OCI-LY7 (cell line): ENCODE data around the gene KLLN. TPM values are rescaled to one million over a fixed set of nuclear protein-coding genes. Genes with fewer than 3 reads are reported as not detected.
"Not testable (repeated sequence)": the region's sequence is repeated elsewhere in the genome, so short reads cannot be mapped to it uniquely, and the experiment has no call there.

Experiments
- BruUV-seq: library from RNA; stranded (reverse); fragments of 400-500 nt; replicated peaks from 2 replicates; lab custom pipeline; 2021; lab: Mats Ljungman, UMichigan
- CTCF ChIA-PET: fragments of 300-600 bp; sonication (Branson Sonifier 250); formaldehyde crosslinking; loops from one replicate; lab custom pipeline; 2022; ENCODE audit warnings: antibody characterized with exemption; ENCODE audit not compliant: unreplicated experiment; lab: Charles Lee
- POLR2A ChIA-PET: fragments of 300-600 bp; sonication (Branson Sonifier 250); formaldehyde crosslinking; loops from one replicate; lab custom pipeline; 2022; ENCODE audit warnings: antibody characterized with exemption; lab: Charles Lee
- DNase-seq: peaks from one replicate; pipeline ENCODE4 v3.0.0-alpha.2; 2015; ENCODE audit warnings: low spot score
- H2AFZ ChIP-seq: fragments of 200-600 bp; sonication (generic), shearing (Covaris generic); 2 replicates; pipeline ENCODE4 v1.6.1; 2014; ENCODE audit warnings: mild to moderate bottlenecking, antibody characterized with exemption, low read length, moderate library complexity
- H3K27ac ChIP-seq: fragments of 200-600 bp; sonication (generic); 2 replicates; pipeline ENCODE4 v1.5.1; 2014; ENCODE audit warnings: mixed run types, low read depth, mild to moderate bottlenecking, moderate library complexity, low read length, inconsistent platforms; ENCODE audit not compliant: poor library complexity, severe bottlenecking
- H3K36me3 ChIP-seq: fragments of 200-600 bp; sonication (generic); 2 replicates; pipeline ENCODE4 v1.6.1; 2014; ENCODE audit warnings: mild to moderate bottlenecking, antibody characterized with exemption, low read length, moderate library complexity, mixed read lengths; ENCODE audit not compliant: insufficient read depth
- H3K4me1 ChIP-seq: fragments of 200-600 bp; sonication (generic); 2 replicates; pipeline ENCODE4 v1.5.1; 2014; ENCODE audit warnings: mild to moderate bottlenecking, low read length; ENCODE audit not compliant: insufficient read depth, poor library complexity, severe bottlenecking
- H3K4me2 ChIP-seq: fragments of 200-600 bp; sonication (generic); 2 replicates; pipeline ENCODE4 v1.6.1; 2014; ENCODE audit warnings: mild to moderate bottlenecking, low read length
- H3K4me3 ChIP-seq: fragments of 200-600 bp; sonication (generic); 2 replicates; pipeline ENCODE4 v1.5.1; 2014; ENCODE audit warnings: mild to moderate bottlenecking, low read depth, low read length; ENCODE audit not compliant: poor library complexity, severe bottlenecking
- H3K79me2 ChIP-seq: fragments of 200-600 bp; sonication (generic); 2 replicates; pipeline ENCODE4 v1.6.1; 2016; ENCODE audit warnings: low read depth, mild to moderate bottlenecking, low read length, moderate library complexity, mixed read lengths; ENCODE audit not compliant: insufficient read depth
- H3K9me2 ChIP-seq: fragments of 200-600 bp; sonication (generic); 2 replicates; pipeline ENCODE4 v1.6.1; 2016; ENCODE audit warnings: mild to moderate bottlenecking, low read length, mixed read lengths; ENCODE audit not compliant: insufficient read depth
- H3K9me3 ChIP-seq: fragments of 200-600 bp; sonication (generic); 2 replicates; pipeline ENCODE4 v1.6.1; 2014; ENCODE audit warnings: mild to moderate bottlenecking, mixed run types, low read length, mixed read lengths
- H4K20me1 ChIP-seq: fragments of 200-600 bp; sonication (generic); 2 replicates; pipeline ENCODE4 v1.6.1; 2014; ENCODE audit warnings: mild to moderate bottlenecking, antibody characterized with exemption, low read length, moderate library complexity, mixed read lengths; ENCODE audit not compliant: insufficient read depth
- EZH2phosphoT487 ChIP-seq: fragments of 200-600 bp; sonication (generic); IDR thresholded peaks from 2 replicates; pipeline ENCODE4 v1.6.1; 2018; ENCODE audit warnings: low read depth, borderline replicate concordance, mild to moderate bottlenecking, mixed run types, antibody characterized with exemption, low read length, moderate library complexity, mixed read lengths
- intact Hi-C: fragments of 100-400 bp; cut with micrococcal nuclease; formaldehyde crosslinking; loops from one replicate; pipeline ENCODE4 v1.10.0; 2022; ENCODE audit not compliant: unreplicated experiment
- total RNA-seq, 2 experiments: library from RNA; depleted of rRNA in 1 of 2; stranded (reverse); fragments of >200 nt in 1 of 2; shearing (Covaris generic) in 1 of 2; gene quantifications; 2 replicates each; pipeline ENCODE4 v1.2.3, GENCODE V29; 2014 to 2022
- TF ChIP-seq, protein P1 (sequence below): fragments of 200-600 bp; sonication (generic); conservative IDR thresholded peaks from 2 replicates; pipeline ENCODE4 v1.5.1; 2014; ENCODE audit warnings: mild to moderate bottlenecking, antibody characterized with exemption, low read length, moderate library complexity, mixed read lengths

Gene KLLN
- total RNA-seq, 2 experiments from 2014 or later: 3.8 to 5.5 TPM

DNA sequence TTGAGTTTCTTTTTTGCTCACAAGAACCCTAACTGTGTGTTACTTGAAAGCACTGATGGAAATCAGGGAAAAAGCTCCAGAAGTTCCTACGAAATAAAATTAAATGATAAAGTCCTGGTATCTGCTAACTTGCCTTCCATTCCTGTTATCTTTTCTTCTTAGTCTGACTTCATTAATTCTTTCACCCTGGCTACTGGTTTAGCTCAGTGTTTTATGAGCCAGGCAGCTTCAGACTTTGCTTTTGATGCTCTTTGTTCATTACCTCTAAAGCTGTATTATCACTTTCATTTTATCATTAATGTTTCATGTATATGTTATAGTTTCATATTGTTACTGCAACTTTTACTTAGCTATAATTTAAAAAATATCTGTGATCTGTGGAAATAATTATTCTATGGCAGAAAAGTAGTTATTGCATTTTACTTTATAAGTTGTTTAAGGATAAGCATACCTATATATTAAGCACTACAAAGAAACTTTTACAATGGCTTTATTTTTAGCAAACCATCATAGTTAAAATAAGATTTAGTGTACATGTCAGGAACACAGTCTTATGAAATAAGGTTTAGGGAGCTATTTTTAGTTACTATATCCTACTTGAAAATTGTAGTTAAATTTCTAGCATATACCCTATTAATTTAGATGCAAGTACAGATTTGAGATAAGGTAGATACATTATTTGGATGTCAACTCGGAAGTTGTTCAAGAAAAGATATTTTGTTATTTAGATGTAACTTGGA is 19.4 kb upstream of the KLLN start:
- no peak overlapping the region for H2AFZ ChIP-seq
- H3K4me1 ChIP-seq: no peaks in the 10 kb centered on the region
- peaks cover 53% of the 10 kb centered on the region; the same call in 1 of the 2 replicates for H3K9me3 ChIP-seq
- no peak overlapping the region for H3K27ac ChIP-seq
- no peak overlapping the region for H3K4me3 ChIP-seq
- H4K20me1 ChIP-seq: no peaks in the 10 kb centered on the region
- H3K9me2 ChIP-seq: no peaks in the 10 kb centered on the region
- TF ChIP-seq, protein P1, sequence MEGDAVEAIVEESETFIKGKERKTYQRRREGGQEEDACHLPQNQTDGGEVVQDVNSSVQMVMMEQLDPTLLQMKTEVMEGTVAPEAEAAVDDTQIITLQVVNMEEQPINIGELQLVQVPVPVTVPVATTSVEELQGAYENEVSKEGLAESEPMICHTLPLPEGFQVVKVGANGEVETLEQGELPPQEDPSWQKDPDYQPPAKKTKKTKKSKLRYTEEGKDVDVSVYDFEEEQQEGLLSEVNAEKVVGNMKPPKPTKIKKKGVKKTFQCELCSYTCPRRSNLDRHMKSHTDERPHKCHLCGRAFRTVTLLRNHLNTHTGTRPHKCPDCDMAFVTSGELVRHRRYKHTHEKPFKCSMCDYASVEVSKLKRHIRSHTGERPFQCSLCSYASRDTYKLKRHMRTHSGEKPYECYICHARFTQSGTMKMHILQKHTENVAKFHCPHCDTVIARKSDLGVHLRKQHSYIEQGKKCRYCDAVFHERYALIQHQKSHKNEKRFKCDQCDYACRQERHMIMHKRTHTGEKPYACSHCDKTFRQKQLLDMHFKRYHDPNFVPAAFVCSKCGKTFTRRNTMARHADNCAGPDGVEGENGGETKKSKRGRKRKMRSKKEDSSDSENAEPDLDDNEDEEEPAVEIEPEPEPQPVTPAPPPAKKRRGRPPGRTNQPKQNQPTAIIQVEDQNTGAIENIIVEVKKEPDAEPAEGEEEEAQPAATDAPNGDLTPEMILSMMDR: no peak
- no peak for TF ChIP-seq EZH2phosphoT487
- H3K36me3 ChIP-seq: peaks cover 96% of the 10 kb centered on the region
- POLR2A ChIA-PET: interaction anchor here (0.7 to 1.8 kb wide), 9 partner anchors 11 to 36 kb away, joined by 3 to 10 read pairs (median 4); no protein-coding TSS in a partner anchor
- CTCF ChIA-PET: no interaction called here
- BruUV-seq: no TSS peak
- H3K79me2 ChIP-seq: peaks cover 95% of the 10 kb centered on the region
- no peak overlapping the region for H3K4me2 ChIP-seq
- no peak for DNase-seq
- intact Hi-C loops: no loop called here

DNA sequence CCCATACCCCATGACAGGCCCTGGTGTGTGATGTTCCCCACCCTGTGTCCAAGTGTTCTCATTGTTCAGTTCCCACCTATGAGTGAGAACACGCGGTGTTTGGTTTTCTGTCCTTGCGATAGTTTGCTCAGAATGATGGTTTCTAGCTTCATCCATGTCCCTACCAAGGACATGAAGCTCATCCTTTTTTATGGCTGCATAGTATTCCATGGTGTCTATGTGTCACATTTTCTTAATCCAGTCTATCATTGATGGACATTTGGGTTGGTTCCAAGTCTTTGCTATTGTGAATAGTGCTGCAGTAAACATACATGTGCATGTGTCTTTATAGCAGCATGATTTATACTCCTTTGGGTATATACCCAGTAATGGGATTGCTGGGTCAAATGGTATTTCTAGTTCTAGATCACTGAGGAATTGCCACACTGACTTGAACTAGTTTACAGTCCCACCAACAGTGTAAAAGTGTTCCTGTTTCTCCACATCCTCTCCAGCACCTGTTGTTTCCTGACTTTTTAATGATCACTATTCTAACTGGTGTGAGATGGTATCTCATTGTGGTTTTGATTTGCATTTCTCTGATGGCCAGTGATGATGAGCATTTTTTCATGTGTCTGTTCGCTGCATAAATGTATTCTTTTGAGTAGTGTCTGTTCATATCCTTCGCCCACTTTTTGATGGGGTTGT is 18.2 kb upstream of the KLLN start:
- H3K4me2 ChIP-seq, CTCF ChIA-PET, intact Hi-C loops, H4K20me1 ChIP-seq, H3K4me1 ChIP-seq, H2AFZ ChIP-seq, BruUV-seq, H3K27ac ChIP-seq, H3K9me2 ChIP-seq, DNase-seq, H3K4me3 ChIP-seq: not testable (repeated sequence)
- Histone ChIP-seq H3K9me3 (peaks cover 42% of the 10 kb centered on the region; the same call in 1 of the 2 replicates), H3K36me3 (peaks cover 96% of the 10 kb centered on the region), H3K79me2 (peaks cover 95% of the 10 kb centered on the region)
- POLR2A ChIA-PET: interaction anchor here (1.3 to 1.8 kb wide), 3 partner anchors 14 to 30 kb away, joined by 4 to 7 read pairs (median 5); no protein-coding TSS in a partner anchor

DNA sequence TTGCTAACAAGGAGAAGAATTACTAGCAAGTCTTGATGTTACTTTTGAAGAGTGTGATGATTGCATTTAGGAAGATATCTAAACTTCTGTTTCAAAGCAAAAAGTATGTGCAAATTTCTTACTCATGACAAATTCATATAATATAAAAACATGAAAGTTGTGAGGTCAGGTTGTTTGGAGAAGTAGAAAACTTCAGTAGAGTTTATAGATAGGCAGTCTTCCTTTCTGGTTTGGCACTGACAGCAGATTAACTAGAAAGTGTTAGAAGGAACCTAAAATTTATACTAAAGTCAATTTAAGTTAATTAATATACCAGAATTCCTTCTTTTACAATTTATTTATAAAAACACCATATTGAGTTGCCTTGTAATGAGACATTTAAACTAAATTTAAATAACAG is 17.0 kb upstream of the KLLN start:
- TF ChIP-seq EZH2phosphoT487: no peak
- TF ChIP-seq, protein P1: no peak
- Histone ChIP-seq H3K79me2 (peaks cover 95% of the 10 kb centered on the region), H3K4me1 (peaks cover 3% of the 10 kb centered on the region), H3K4me2 (no peak overlapping the region), H3K9me2 (no peaks in the 10 kb centered on the region), H3K9me3 (peaks cover 31% of the 10 kb centered on the region; the same call in 1 of the 2 replicates), H4K20me1 (no peaks in the 10 kb centered on the region), H3K27ac (no peak overlapping the region), H3K36me3 (peaks cover 95% of the 10 kb centered on the region), H2AFZ (no peak overlapping the region), H3K4me3 (no peak overlapping the region)
- ChIA-PET CTCF (no interaction called here), POLR2A (interaction anchor here (1.2 kb wide), 1 partner anchor 188 kb away, joined by 3 read pairs; no protein-coding TSS in a partner anchor)
- intact Hi-C loops: no loop called here
- no peak for DNase-seq
- TSS peak; percentile 3 for BruUV-seq
